Smooth muscle cell (in vitro differentiated cells): ENCODE data around the gene PLCB1. TPM values are rescaled to one million over a fixed set of nuclear protein-coding genes. Genes with fewer than 3 reads are reported as not detected.
"Not testable (repeated sequence)": the region's sequence is repeated elsewhere in the genome, so short reads cannot be mapped to it uniquely, and the experiment has no call there.

ENCODE experiments used
- DNase-seq: peaks from one replicate; lab custom pipeline; 2025; ENCODE audit not compliant: unreplicated experiment; lab: John Stamatoyannopoulos, UW
- H2AFZ ChIP-seq: fragments of 200-600 bp; sonication (generic); 2 replicates; pipeline ENCODE4 v1.6.0; 2016; ENCODE audit warnings: antibody characterized with exemption, low read depth, mild to moderate bottlenecking
- H3F3A ChIP-seq: fragments of 200-600 bp; sonication (generic); 2 replicates; pipeline ENCODE4 v1.6.0; 2017; ENCODE audit warnings: antibody characterized with exemption, low read depth
- H3K27ac ChIP-seq: fragments of 200-600 bp; sonication (generic); 2 replicates; pipeline ENCODE4 v1.5.1; 2016; ENCODE audit warnings: low read depth, mild to moderate bottlenecking
- H3K27me3 ChIP-seq: fragments of 200-600 bp; sonication (generic); 2 replicates; pipeline ENCODE4 v1.6.1; 2016; ENCODE audit warnings: low read depth, mild to moderate bottlenecking
- H3K36me3 ChIP-seq: fragments of 200-600 bp; sonication (generic); 2 replicates; pipeline ENCODE4 v1.5.1; 2016; ENCODE audit warnings: low read depth
- H3K4me1 ChIP-seq: fragments of 200-600 bp; sonication (generic); 2 replicates; pipeline ENCODE4 v1.5.1; 2016; ENCODE audit warnings: low read depth
- H3K4me2 ChIP-seq: fragments of 200-600 bp; sonication (generic); 2 replicates; pipeline ENCODE4 v1.6.0; 2016; ENCODE audit warnings: mild to moderate bottlenecking
- H3K4me3 ChIP-seq: fragments of 200-600 bp; sonication (generic); 2 replicates; pipeline ENCODE4 v1.5.1; 2016; ENCODE audit warnings: mild to moderate bottlenecking
- H3K79me2 ChIP-seq: fragments of 200-600 bp; sonication (generic); 2 replicates; pipeline ENCODE4 v1.6.0; 2016; ENCODE audit warnings: low read depth, mild to moderate bottlenecking
- H3K9ac ChIP-seq: fragments of 200-600 bp; sonication (generic); 2 replicates; pipeline ENCODE4 v1.6.0; 2016; ENCODE audit warnings: low read depth
- H3K9me3 ChIP-seq: fragments of 200-600 bp; sonication (generic); replicated peaks from 2 replicates; pipeline ENCODE4 v1.5.1; 2016; ENCODE audit warnings: low read depth
- H4K20me1 ChIP-seq: fragments of 200-600 bp; sonication (generic); 2 replicates; pipeline ENCODE4 v1.6.0; 2016; ENCODE audit warnings: low read depth
- CTCF ChIP-seq: fragments of 200-600 bp; sonication (generic); IDR thresholded peaks from 2 replicates; pipeline ENCODE4 v1.5.1; 2017; ENCODE audit warnings: borderline replicate concordance, mild to moderate bottlenecking, antibody characterized with exemption; ENCODE audit not compliant: insufficient read depth, poor library complexity, severe bottlenecking
- WGBS: methylation state at CpG from one replicate; pipeline ENCODE4 v1.1.7; 2016; ENCODE audit warnings: low lambda C conversion rate; 5-methylcytosine and 5-hydroxymethylcytosine counted together
- polyA plus RNA-seq: library from polyadenylated mRNA; unstranded; fragments of >200 nt; fragmentation: Nextera tagmentation; extraction: Ambion mirVana; gene quantifications from 2 replicates; pipeline ENCODE4 v1.2.1, GENCODE V29; 2016
- total RNA-seq: library from RNA; depleted of rRNA; stranded (reverse); fragments of >200 nt; gene quantifications from 2 replicates; pipeline ENCODE4 v1.2.3, GENCODE V29; 2014

PLCB1 gene
- total and polyA plus RNA-seq, 2 experiments from 2014 or later = 4.7 to 25.3 TPM

- DNase-seq = no peak
These were observed 212.0 kb downstream of the PLCB1 start for GRCh38 chr20:8344106-8344505.

GRCh38 chr20:8344631-8345030 lies 212.6 kb downstream of the PLCB1 start:
- WGBS = 91% methylated on average over 5 of the region's 5 CpGs
- no peaks in the 10 kb centered on the region for H3F3A ChIP-seq
- H3K4me3 ChIP-seq = no peak overlapping the region
- no peak overlapping the region for H2AFZ ChIP-seq
- no peaks in the 10 kb centered on the region for H3K36me3 ChIP-seq
- no peak overlapping the region for H3K9ac ChIP-seq
- H3K4me2 ChIP-seq = no peak overlapping the region
- H3K79me2 ChIP-seq = no peaks in the 10 kb centered on the region
- H3K27me3 ChIP-seq = no peaks in the 10 kb centered on the region
- no peak for TF ChIP-seq CTCF
- H4K20me1 ChIP-seq = no peaks in the 10 kb centered on the region
- H3K4me1 ChIP-seq = peaks cover 6% of the 10 kb centered on the region
- H3K27ac ChIP-seq = no peak overlapping the region
- no peaks in the 10 kb centered on the region for H3K9me3 ChIP-seq
- DNase-seq = no peak

More at GRCh38 chr20:8344106-8344505, 212.0 kb downstream of the PLCB1 start:
- no peaks in the 10 kb centered on the region for H3F3A ChIP-seq
- no peak for TF ChIP-seq CTCF
- no peaks in the 10 kb centered on the region for H4K20me1 ChIP-seq
- H3K9me3 ChIP-seq = no peaks in the 10 kb centered on the region
- no peaks in the 10 kb centered on the region for H3K36me3 ChIP-seq
- WGBS = 93% methylated on average over 3 of the region's 3 CpGs
- H3K4me2 ChIP-seq = no peak overlapping the region
- no peak overlapping the region for H3K9ac ChIP-seq
- H3K27ac ChIP-seq = no peak overlapping the region
- no peaks in the 10 kb centered on the region for H3K79me2 ChIP-seq
- no peak overlapping the region for H3K4me3 ChIP-seq
- H2AFZ ChIP-seq = no peak overlapping the region
- peaks cover 6% of the 10 kb centered on the region for H3K4me1 ChIP-seq
- H3K27me3 ChIP-seq = no peaks in the 10 kb centered on the region

GRCh38 chr20:8346700-8347270 lies 214.7 kb downstream of the PLCB1 start:
- no peaks in the 10 kb centered on the region for H3F3A ChIP-seq
- H2AFZ ChIP-seq = no peak overlapping the region
- TF ChIP-seq CTCF = no peak
- no peak overlapping the region for H3K27ac ChIP-seq
- no peak overlapping the region for H3K9ac ChIP-seq
- H3K4me3 ChIP-seq = no peak overlapping the region
- H3K4me2 ChIP-seq = no peak overlapping the region
- H3K4me1 ChIP-seq = peaks cover 6% of the 10 kb centered on the region
- no peaks in the 10 kb centered on the region for H3K79me2 ChIP-seq
- no peaks in the 10 kb centered on the region for H3K27me3 ChIP-seq
- WGBS = 92% methylated on average over 1 of the region's 1 CpG
- no peaks in the 10 kb centered on the region for H3K9me3 ChIP-seq
- no peaks in the 10 kb centered on the region for H4K20me1 ChIP-seq
- no peak for DNase-seq
- H3K36me3 ChIP-seq = no peaks in the 10 kb centered on the region

GRCh38 chr20:8350225-8350624 lies 218.2 kb downstream of the PLCB1 start:
- not testable (repeated sequence) for DNase-seq, H3K4me3 ChIP-seq, H3F3A ChIP-seq, H3K9me3 ChIP-seq, H2AFZ ChIP-seq, H3K9ac ChIP-seq, H3K36me3 ChIP-seq, H3K27ac ChIP-seq, H3K79me2 ChIP-seq, H4K20me1 ChIP-seq, H3K4me2 ChIP-seq, H3K4me1 ChIP-seq, H3K27me3 ChIP-seq
- 86% methylated on average over 2 of the region's 2 CpGs for WGBS
